Activated CD8-positive, alpha-beta T cell treated with anti-CD3 and anti-CD28 coated beads for 36 hours (primary cell): ENCODE measurements around the gene TLR10. TPM values are rescaled to one million over a fixed set of nuclear protein-coding genes. Genes with fewer than 3 reads are reported as not detected.

Source experiments
- total RNA-seq, 2 experiments: library from RNA; stranded (reverse); gene quantifications; one replicate each; pipeline ENCODE4 v1.2.3, GENCODE V29; 2021

TLR10 gene
- total RNA-seq, 2 experiments from 2014 or later, result 0.11 to 0.22 TPM

Other genes with a start within 250 kb of the TLR10 start
- gene KLF3, start 118.8 kb downstream of the TLR10 start, total RNA-seq, result 1 to 10 TPM; 5.5 to 6.0 TPM
- 1 to 10 TPM; 1.5 to 1.9 TPM for gene TLR1, start 21.8 kb upstream of the TLR10 start, total RNA-seq
- gene TLR6, start 73.8 kb upstream of the TLR10 start, total RNA-seq, result 1 to 10 TPM; 1.6 to 2.0 TPM
- under 1 TPM; 0.16 to 0.20 TPM for gene FAM114A1, start 84.8 kb upstream of the TLR10 start, total RNA-seq
- gene TMEM156, start 249.4 kb upstream of the TLR10 start, total RNA-seq, result 10 to 100 TPM; 11.7 to 12.0 TPM